Breast epithelium (tissue), 3 donors: ENCODE measurements around the gene OR8B12.

ENCODE experiments used
- CTCF ChIP-seq, 3 donors: fragments of 450-650 bp; IDR thresholded peaks; one replicate each; pipeline ENCODE4 v1.5.1; 2016 to 2017; ENCODE audit warnings: antibody characterized with exemption in 3 of 3, mild to moderate bottlenecking in 3 of 3, moderate library complexity in 3 of 3
- POLR2A ChIP-seq: fragments of 450-650 bp; IDR thresholded peaks from one replicate; pipeline ENCODE4 v1.6.1; 2016; ENCODE audit warnings: antibody characterized with exemption, mild to moderate bottlenecking, moderate library complexity

GRCh38 chr11:124511745-124512144 lies 31.7 kb downstream of the OR8B12 start:
- no peak for TF ChIP-seq CTCF (IDR thresholded peaks at IDR 0.05)
- no peak for TF ChIP-seq POLR2A
